ENCODE measurements around the gene LANCL2.

Gene LANCL2

GRCh38 chr7:55335786-55336185, 29.4 kb upstream of the LANCL2 start:
- Histone ChIP-seq H3K27me3 (no peaks in the 10 kb centered on the region), H3K9me3 (no peaks in the 10 kb centered on the region), H3K36me3 (no peaks in the 10 kb centered on the region), H3K4me3 (ENCODE audit: low read depth in 1 of 2, low read length in 1 of 2) (no peak overlapping the region), H3K27ac (no peak overlapping the region), H3K4me1 (ENCODE audit: control insufficient read depth in 1 of 2, insufficient read depth in 1 of 2, low read depth in 1 of 2, low read length in 1 of 2) (no peaks in the 10 kb centered on the region)
- TF ChIP-seq CTCF (IDR thresholded peaks at IDR 0.05): no peak

- no peak overlapping the region for H3K4me3 ChIP-seq (ENCODE audit: low read depth in 1 of 2, low read length in 1 of 2)
- H3K4me1 ChIP-seq (ENCODE audit: control insufficient read depth in 1 of 2, insufficient read depth in 1 of 2, low read depth in 1 of 2, low read length in 1 of 2): no peaks in the 10 kb centered on the region
- no peaks in the 10 kb centered on the region for H3K27me3 ChIP-seq
- no peak overlapping the region for H3K27ac ChIP-seq
- no peaks in the 10 kb centered on the region for H3K9me3 ChIP-seq
- TF ChIP-seq CTCF (IDR thresholded peaks at IDR 0.05): no peak
- no peaks in the 10 kb centered on the region for H3K36me3 ChIP-seq
Observed at GRCh38 chr7:55336540-55336939, 28.6 kb upstream of the LANCL2 start.

GRCh38 chr7:55339033-55340000, 25.8 kb upstream of the LANCL2 start:
- no peaks in the 10 kb centered on the region for H3K4me1 ChIP-seq (ENCODE audit: control insufficient read depth in 1 of 2, insufficient read depth in 1 of 2, low read depth in 1 of 2, low read length in 1 of 2)
- no peaks in the 10 kb centered on the region for H3K27me3 ChIP-seq
- no peaks in the 10 kb centered on the region for H3K36me3 ChIP-seq
- no peak for TF ChIP-seq CTCF (IDR thresholded peaks at IDR 0.05)
- H3K27ac ChIP-seq: no peak overlapping the region
- H3K9me3 ChIP-seq: no peaks in the 10 kb centered on the region
- H3K4me3 ChIP-seq (ENCODE audit: low read depth in 1 of 2, low read length in 1 of 2): no peak overlapping the region

- Histone ChIP-seq H3K4me1 (ENCODE audit: control insufficient read depth in 1 of 2, insufficient read depth in 1 of 2, low read depth in 1 of 2, low read length in 1 of 2) (no peaks in the 10 kb centered on the region), H3K36me3 (no peaks in the 10 kb centered on the region), H3K27me3 (peaks cover 17% of the 10 kb centered on the region), H3K27ac (no peak overlapping the region), H3K4me3 (ENCODE audit: low read depth in 1 of 2, low read length in 1 of 2) (no peak overlapping the region), H3K9me3 (no peaks in the 10 kb centered on the region)
- no peak for TF ChIP-seq CTCF (IDR thresholded peaks at IDR 0.05)
Observed at GRCh38 chr7:55342216-55342871, 22.8 kb upstream of the LANCL2 start.

GRCh38 chr7:55343002-55343781, 21.9 kb upstream of the LANCL2 start:
- Histone ChIP-seq H3K36me3 (no peaks in the 10 kb centered on the region), H3K4me3 (ENCODE audit: low read depth in 1 of 2, low read length in 1 of 2) (no peak overlapping the region), H3K9me3 (no peaks in the 10 kb centered on the region), H3K27ac (no peak overlapping the region), H3K4me1 (ENCODE audit: control insufficient read depth in 1 of 2, insufficient read depth in 1 of 2, low read depth in 1 of 2, low read length in 1 of 2) (no peaks in the 10 kb centered on the region), H3K27me3 (peaks cover 17% of the 10 kb centered on the region)
- TF ChIP-seq CTCF (IDR thresholded peaks at IDR 0.05): no peak
